T-helper 22 cell (primary cell): ENCODE results near the gene PNPO.

Experiments
- DNase-seq: peaks from one replicate; pipeline ENCODE4 v3.0.0-alpha.2; 2020; ENCODE audit warnings: low read depth

PNPO gene

DNA sequence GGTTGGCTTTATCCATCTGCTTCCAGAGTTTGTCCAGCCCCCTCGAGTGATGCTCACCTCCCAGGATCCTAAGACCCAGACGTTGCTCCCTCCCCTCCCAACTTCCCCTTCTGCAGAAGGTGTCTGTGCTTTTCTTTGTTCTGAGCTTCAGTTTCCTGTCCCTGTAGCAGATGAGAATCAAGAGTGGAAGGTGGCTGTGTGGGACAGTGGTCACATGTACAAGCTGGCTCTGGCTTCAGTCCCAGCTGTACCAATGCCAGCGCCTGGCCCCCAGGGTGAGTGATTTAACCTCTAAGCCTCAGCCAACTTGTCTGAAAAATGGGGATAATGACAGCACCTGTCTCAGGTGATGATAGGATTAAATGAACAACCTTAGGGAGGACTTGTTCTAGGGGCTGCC is 8.6 kb downstream of the PNPO start:
- DNase-seq, result no peak

GRCh38 chr17:47950448-47950847 is 9.1 kb downstream of the PNPO start:
- no peak for DNase-seq

DNA sequence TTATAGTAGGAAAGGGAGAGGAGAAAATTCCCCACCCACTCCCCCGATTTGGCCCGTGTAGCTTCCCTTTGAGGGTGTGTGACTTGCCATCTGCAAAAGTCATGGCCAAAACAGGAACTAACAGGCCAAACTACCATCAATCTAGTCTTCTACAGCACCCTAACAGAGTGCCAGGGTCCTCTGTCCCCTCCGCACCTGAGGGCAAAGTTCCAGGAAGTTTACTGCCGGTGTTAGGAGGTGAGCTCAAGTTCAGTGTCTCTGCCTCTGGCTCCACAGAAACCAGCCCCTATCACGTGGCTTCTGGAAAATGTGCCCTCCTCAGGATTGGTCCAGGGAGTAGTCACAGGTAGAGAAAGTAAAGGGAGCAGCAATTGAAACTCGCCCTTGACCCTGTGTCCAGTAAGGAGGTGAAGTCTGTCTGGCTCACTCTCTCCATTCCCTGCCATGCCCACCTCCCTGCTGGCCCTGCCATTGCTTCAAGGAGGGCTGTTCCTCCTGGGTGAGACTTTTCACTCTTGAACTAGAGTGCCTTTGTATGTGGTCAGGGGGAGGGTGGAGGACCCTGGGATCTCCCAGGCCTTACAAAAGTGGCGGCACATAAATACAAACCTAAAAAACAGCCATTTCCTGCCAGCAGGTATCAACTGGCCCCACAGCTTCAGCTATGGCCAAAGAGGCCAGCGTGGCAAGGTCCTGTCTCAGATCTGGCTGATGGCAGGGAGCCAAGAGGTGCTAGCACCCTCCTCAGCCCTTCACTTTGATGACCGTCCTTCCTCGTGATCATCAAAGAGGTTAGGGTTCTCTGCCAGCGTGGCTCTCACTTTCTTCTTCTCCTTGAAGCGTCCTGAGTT is 11.0 kb downstream of the PNPO start:
- DNase-seq, result no peak

GRCh38 chr17:47953909-47954308 is 12.5 kb downstream of the PNPO start:
- DNase-seq, result no peak

DNA sequence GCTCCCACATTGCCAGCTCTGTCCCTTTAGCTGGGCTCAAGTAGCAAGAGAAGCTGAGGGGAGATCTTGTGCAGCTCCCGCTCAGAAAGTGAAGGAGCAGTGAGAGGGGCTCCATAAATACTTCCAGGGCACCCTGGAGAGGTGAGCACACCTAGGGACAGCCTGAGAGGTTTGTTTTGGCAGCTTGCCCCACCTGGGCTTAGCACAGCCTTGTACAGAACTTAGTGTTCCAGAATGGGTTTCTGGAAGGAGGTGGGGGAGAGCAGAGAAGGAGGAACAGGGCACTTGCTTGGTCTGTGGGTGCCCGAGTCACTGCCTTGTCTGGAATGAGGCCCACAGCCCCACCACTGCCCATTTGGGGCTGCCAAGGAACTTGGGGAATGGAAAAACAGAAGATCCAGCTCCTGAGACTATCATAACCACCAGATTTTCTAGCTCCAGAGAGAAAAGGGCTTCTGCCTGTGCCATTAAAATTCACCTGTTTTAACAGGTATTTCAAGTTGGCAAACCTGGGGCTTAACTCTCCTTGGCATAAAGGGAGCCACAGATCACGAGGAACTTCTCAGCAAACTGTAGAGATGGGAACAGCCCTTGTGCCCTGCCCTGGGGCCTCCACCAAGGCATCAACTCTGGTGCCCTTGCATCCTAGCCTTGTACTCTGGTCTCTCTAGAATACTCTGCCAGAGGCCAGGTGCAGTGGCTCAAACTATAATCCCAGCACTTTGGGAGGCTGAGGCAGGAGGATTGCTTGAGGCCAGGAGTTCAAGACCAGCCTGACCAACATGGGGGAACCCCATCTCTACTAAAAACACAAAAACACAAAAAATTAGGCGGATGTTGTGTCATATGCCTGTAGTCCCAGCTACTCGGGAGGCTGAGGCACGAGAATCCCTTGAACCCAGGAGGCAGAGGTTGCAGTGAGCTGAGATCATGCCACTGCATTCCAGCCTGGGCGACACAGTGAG is 14.4 kb downstream of the PNPO start:
- DNase-seq, result no peak

- no peak for DNase-seq
Measured at GRCh38 chr17:47956791-47957590, 15.6 kb downstream of the PNPO start.

DNA sequence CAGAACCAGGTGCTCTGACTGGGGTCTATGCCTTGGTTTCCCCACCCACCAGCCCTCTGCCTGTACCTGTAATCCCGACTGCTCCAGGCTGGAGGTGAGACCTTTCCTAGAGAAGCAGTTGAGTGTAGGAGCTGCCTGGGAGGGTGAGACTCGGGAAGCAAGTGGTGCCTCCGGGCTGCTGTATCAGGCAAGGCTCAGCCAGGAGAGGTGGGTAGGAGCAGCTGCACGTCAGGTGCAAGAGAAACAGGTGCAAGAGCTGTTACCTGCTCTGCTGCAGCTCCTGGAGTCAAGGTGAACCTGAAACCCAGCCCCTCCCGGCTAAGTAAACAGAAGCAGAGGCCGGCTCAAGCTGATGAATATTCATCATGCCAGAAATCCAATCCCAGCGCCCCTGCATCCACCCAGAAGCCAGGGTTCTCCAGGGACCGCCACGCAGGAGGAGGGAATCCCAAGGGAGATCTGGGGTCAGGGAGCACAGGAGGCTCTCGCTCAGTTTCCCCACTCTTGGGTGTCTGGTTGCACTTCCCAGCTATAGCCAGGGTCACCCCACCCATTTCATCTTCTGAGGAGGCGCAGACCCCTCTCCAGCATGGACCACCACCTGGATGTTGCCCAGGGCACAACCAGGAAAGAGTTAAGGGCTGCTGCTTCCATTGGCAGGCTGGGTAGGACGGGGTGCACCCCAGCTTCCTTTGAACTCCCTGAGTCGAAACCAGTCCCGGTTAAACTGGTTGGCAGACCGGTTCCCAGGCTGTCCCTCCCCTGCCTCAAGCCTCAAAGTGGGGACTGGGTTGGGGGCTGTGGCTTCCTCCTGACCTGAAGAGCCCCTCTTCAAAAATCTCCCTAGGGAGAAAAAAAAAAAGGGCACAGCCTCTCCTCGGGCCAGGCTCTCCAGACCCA is 16.5 kb downstream of the PNPO start, which contains the start of gene PRR15L:
Gene PRR15L, minus strand, starts transcription at position 293 of the 900 bp plus-strand sequence. CDS start 4,649 bp downstream, outside the sequence.
- no peak for DNase-seq

- DNase-seq, result no peak
Measured at GRCh38 chr17:47959825-47960655, 18.7 kb downstream of the PNPO start.

GRCh38 chr17:47961406-47961805 is 20.0 kb downstream of the PNPO start:
- DNase-seq, result no peak

DNA sequence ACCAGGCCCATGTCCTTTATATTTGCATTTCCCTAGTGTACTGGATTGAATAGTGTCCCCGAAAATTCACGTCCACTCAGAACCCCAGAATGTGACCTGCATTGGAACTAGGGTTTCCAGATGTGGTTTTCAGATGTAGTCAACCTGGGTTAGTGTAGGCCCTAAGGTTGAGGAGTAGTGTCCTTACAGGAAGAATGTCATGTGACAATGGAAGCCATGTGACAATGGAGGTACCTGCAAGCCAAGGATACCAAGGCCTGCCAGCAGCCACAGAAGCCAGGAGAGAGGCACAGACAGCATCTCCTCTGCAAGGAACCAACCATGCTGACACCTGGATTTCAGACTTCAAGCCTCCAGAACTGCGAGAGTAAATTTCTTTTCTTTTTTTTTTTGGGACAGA is 21.5 kb downstream of the PNPO start:
- no peak for DNase-seq

- no peak for DNase-seq
Measured at GRCh38 chr17:47964856-47965255, 23.5 kb downstream of the PNPO start.

DNA sequence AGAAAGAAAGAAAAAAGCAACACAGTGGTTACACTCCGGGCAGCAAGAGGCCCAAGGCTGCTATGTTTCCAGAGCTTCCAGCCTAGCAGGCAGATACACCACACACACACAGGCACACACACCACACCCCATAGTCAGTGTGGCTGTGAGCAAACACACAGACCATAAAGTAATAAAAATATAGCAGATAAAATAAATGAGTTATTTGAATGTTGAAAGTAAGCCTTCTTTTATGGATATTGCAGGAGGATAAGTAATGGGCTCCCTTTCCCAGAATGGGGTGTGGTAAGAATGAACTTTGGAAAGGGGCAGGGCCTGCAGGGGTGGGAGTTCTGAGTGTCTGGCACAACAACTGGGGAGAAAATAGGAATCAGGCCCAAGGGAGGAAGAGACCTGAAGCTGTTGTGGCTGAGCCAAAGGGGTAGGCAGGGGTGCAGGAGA is 24.7 kb downstream of the PNPO start:
- DNase-seq, result no peak

DNA sequence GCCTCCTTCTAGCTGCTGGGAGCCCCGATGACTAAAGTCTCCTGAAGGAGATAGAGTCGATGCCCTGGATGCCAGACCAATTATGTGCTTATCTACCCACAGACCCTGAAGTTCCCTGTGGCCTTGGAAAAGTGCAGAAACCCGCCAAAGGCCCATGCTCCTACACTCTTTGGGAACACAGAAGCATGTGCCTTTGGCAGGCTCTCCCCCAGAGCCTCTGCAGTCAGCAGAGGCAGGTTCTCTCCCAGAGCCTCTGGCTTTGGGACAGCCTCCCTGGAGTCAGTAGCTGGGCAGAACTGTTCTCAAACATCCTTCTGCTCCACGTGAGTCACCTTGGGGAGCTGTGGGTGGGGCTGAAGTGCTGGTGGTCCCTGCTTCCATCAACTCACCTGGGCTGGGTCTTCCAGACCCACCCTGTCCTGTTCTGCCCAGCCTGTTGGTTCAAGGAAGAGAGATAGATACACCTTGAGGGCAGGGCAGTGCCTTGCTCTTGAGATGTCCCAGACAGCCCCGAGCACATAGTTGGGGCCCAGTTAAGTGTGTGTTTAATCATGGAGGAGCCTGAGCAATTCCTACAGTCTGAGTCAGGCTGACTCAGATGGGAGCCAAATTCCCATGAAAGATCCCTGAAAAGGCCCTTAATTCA is 26.4 kb downstream of the PNPO start:
- DNase-seq, result no peak

DNA sequence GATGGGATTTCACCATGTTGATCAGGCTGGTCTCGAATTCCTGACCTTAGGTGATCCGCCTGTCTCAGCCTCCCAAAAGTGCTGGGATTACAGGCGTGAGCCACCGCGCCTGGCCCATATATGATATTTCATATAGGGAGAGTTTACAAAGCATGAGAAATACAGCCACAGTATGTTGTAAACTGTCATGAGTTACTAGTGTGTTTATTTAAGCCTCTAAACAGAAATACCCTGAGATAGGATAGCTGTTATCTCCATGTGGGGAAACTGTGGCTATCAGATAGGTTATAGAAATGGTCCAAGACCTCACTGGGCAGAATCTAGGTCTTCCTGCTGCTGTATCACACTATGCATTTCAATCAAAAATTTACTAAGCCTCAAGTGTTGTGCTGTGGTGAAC is 27.5 kb downstream of the PNPO start:
- DNase-seq, result no peak

DNA sequence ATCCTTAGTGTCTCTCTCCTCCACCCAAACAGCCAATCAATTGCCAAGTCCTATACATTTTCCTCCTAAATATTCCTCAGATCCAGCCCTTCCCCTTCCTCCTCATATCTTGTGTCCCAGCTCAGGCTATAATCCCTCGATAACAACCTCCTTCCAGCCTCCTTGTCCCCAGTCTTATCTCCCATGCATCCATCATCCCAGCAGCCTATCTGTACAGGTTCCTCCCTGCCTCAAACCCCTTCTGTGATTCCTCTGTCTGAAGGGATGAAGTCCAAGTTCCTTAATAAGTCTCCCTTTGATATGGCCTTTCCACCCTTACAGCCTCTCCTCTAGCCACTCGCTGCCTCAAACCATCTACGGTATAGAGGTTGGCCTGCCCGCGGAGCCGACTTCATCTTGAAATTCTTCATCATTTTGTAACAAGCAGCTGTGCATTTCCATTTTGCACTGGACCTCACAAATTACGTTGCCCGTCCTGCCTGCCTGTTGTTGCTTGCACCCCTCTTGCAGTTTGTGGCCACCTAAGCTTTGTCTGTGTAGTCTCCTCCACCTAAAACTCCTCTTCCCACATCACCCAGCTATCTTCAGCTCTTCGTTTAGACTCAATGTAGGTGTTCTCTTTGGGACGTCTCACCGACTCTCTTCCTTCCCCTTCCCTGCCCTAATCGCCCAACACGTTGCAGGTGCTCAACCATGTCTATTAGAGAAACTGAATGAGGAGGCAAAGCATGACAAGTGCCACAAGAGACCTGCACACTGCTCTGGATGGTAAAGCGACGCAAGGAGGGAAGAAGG is 28.8 kb downstream of the PNPO start:
- DNase-seq, result no peak

GRCh38 chr17:47970725-47971499 is 29.5 kb downstream of the PNPO start, which contains the start of gene CDK5RAP3:
CDK5RAP3 (plus strand) TSS chr17:47971113; CDS start chr17:47971147, 34 bp downstream.
- peak; percentile 97 for DNase-seq

DNA sequence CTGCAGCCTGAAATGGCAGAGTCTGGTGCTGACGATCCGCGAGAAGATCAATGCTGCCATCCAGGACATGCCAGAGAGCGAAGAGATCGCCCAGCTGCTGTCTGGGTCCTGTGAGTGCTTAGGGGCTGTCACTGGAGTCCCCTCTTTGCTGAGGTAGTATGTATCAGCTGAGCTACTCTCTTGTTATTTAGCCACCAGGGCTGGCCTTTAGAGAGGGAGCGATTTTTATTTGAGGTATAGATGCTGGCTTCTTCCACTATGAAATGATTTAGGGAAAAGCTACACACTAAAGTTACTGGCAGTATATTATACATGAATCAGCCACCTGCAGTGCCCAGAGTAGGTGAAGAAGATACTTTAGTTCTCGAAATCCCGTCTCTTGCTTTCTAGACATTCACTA is 32.2 kb downstream of the PNPO start:
- no peak for DNase-seq
